LHCN-M2 (cell line): ENCODE data around the gene SLC6A13. TPM values are rescaled to one million over a fixed set of nuclear protein-coding genes. Genes with fewer than 3 reads are reported as not detected.
"Not testable (repeated sequence)": the region's sequence is repeated elsewhere in the genome, so short reads cannot be mapped to it uniquely, and the experiment has no call there.

Experiments used
- DNase-seq: peaks from one replicate; pipeline ENCODE4 v3.0.0-alpha.2; 2012; ENCODE audit warnings: low read depth
- total RNA-seq: library from RNA; depleted of rRNA; stranded (reverse); fragments of >200 nt; gene quantifications from 2 replicates; pipeline ENCODE4 v1.2.3, GENCODE V29; 2014

The SLC6A13 gene
- total RNA-seq, 1 experiment from 2014 or later, result 0.11 TPM

DNA sequence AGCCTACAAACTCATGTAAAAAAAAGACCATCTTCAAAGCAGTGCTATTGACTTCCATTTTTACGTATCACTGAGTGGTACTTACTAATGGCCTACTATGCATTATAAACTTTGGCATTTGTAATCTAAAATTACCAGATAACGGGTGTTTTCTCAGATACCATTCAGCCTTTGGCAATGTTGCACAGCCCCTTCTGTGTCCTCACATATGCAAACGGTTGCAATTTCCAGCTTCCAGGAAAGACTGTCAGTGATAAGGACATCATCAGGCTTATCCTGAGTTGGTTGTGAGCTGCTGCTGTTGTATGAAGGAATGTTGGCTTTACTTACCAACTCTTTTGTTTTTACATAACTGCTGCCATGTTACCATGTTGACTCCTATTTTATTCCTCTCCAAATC lies 1.6 kb upstream of the SLC6A13 start:
- DNase-seq, result no peak

DNA sequence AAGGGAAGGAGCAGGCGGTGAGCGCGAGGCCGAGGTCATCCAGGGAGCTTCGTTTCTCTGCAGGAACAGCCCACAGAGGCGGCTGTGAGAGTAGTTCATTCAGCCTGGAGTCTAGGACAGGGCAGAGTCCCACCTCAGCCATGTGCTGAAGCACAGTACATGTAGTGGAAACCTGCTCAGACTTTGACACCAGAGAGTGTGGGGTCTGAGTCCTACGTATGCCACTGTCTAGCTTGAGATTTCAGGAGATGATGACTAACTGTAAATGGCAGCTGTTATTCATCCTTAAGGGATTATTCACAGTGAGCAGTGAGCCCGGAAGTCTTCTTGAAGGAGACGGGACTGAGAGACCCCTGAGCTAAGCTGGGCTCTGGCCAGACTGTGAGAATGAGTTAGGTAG lies 938 bp upstream of the SLC6A13 start:
- DNase-seq, result peak; percentile 54

DNA sequence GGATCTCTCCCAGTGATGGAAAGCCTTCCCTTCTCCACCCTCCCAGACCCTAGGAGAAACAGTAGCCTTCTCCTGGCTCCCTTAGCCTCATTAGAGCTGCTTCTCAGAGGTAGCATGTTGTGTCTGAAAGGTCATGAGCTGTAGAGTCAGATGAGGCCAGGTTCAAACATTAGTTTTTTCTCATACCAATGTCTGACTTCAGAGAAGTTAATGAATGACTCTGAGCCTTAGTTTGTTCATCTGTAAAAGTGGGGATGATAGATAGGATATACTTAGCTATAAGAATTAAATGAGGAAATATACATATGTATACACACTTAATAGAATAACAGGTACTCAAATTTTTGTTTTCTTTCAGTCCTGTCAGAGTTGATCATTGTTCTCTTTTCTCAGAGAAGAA lies 523 bp downstream of the SLC6A13 start:
- DNase-seq, result no peak

DNA sequence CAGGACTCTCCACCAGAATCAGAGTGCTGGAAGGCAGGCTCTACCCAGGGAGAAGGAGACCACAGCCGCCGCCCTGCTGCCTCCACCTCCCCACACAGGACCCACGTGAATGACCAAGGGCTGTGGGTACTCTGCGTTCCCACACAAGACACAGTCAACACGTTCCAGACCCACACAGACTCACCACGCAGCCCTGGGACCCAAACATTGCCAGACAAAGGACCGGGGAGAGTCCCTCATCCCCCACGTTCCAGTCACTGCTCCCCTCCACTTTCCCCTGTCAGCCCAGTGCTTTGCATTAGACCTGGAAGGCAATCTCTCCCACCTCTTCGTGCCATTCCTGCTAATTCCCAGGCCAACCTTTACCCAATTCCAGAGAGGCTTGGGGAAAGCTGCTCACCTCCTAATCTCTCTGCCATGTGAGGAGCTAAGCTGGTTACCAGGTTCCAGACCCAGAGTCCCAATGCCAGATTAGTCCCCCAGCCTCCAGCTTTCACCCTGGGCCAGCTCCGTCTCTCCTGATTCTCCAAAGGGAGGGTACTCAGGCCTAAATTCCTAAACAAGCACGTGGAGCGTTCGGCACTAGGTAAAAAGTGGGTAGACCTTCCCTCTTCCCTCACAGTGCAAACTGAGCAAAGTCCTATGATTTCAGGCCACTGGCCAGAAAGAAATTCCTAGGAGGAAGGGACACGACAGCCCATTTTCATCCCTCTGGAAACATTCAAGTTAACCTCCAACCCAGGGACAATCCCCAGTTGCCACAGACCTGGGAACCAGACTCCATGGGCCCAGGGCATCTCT lies 4.9 kb downstream of the SLC6A13 start:
- DNase-seq, result no peak

DNA sequence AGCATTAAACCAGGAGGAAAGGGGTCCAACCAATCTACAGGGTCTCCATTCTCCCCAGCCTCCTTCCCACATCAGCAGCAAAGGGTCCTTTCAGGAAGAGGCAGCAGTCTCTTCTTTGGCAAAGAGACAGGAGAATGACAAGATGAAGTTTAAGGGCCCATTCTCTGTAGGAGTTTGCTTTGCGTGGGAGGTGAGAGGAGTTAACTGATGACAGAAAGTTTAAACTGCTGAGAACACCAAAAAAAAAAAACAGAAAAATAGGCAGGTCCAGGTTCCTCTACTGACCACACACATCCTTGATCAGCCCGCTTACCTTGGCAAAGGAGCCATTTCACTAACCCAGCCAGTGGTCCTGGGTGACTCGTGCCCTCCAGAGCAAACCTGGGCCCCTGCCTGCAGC lies 5.7 kb downstream of the SLC6A13 start:
- DNase-seq, result no peak

DNA sequence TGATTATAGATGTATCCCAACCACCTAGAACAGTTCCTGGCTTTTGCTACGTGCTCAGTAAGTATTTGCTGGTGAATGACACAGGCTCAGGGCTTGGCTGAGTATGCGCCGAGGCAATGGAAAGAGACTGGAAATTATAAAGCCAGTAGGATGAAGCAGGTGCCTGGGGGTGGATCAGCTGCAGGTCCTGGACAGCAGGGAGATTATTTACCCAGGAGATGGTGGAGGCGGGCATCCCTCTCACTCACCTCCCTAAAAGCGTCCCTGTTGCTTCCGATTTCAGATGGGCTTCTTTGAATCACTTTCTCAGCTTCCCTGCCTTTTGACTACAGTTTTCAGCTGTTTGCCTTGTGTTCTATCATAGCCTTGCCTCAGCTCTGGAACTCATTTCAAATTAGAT lies 6.4 kb downstream of the SLC6A13 start:
- DNase-seq, result no peak

DNA sequence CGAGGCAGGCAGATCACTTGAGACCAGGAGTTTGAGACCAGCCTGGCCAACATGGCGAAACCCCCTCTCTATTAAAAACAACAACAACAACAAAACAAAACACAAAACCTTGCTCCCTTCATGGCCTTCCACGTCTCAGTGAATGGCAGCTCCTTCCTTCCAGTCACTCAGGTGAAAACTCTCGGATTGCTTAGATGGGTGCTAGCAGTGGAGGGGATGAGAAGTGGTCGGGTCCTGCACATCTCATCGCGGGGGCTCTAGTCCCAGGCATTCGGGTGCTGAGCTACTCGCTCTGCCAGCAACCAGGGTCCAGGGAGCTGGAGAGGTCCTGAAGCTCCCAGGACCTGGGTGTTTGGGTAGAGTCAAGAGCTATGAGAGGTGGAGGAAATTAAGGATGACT lies 7.7 kb downstream of the SLC6A13 start:
- DNase-seq, result no peak

DNA sequence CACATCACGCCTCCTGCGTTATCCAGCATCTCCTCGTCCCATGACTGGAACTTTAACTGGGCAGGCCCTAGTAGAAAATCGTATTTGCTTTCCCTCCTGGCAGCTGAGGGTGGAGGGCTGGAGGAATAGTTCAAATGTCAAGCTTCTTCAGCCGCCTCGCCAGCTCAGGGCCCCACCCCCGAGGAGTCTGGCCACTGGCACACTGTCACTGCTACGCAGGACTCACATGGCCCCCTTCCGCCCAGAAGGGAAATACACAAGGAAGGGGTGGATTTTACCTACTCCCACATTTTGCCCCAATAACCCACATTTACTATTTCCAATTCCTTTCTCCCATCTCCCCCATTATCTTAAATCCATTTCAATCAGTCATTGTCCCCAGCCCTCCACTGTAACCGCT lies 8.6 kb downstream of the SLC6A13 start:
- no peak for DNase-seq

DNA sequence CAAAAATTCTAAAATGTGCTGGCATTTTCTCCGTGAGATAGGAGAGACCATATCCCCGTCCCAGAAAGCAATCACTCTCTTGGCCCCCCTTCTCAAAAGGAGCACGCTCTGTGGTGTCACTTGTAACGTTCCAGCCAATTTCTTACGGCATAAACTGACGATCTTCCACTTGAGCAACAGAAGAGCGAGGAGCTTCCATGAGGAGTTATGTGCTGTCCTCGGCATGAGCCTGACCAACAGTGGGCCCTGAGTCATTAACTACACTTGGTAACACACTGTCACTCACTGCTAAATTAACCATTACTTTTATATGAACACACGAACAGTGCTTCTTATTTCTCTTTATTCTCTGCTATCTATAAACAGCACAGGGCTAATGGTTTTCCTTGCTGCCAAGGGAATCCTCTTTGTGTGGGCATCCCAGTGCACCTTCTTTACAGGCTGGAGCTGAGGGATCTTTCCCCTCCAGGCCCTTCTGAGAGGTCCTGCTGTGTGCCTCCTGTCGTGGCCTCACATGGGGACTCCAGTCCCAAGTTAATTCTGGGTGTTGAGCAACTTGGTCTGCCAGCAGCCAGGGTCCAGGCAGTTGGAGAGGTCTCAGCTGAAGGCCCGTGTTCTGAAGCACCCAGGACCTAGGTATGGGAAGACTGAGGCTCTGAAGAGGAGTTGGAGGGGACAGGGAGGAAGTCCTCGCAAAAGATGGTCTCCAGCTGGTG lies 9.4 kb downstream of the SLC6A13 start:
- no peak for DNase-seq

DNA sequence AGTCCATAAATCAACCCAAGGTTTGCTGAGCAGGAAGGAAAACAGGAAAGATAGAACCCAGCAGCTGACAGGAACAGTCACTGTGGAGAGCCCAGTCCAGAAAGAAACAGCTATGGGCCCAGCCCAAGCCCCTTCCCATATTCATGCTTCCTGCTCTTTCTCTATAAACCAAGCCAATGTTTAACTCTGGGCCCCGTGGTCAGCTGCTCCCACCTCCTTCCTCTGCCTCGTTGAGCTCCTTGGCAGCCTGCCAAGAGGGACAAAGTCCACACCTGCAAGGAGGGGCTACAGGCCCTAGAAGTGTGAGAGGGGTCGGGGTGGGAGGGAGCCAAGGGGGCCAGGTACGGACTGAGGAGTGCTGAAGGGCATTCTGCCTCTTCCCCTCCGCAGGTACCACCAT lies 10.0 kb downstream of the SLC6A13 start:
- no peak for DNase-seq

DNA sequence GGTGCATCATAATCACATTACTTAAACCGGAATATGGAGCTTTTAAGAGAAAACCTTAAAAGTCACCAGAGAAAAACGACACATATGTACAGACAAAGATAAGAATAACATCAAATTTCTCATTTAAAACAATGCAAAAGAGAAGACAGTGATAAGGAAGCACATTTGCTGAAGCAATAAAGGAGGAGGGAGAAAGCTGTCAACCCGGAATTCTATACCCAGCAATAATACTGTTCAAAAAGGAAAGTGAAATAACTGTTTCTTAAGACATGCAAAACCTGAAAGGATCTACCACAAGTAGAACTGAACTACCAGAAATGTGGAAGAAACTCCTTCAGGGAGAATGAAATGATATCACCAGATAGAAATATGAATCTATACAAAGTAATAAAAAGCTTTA lies 15.4 kb downstream of the SLC6A13 start:
- DNase-seq, result no peak

DNA sequence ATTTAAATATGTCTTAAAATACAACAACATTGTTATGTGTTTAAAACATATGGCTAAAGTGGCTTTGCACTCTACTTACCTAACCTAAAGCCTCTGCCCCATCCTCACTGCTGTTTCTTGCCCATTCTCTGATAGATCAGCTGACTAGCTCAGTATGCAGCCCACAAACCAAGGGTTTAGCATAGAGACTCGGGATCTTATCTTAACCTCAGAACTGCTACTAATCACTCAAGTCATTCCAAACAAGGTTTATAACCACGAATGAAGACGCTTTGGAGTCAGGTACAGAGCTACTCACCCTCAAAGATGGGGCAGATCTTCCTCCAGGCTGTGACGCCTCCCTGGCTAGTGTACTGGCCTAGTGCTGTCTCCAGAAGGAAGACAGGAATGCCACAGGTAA lies 19.3 kb downstream of the SLC6A13 start:
- DNase-seq, result no peak

DNA sequence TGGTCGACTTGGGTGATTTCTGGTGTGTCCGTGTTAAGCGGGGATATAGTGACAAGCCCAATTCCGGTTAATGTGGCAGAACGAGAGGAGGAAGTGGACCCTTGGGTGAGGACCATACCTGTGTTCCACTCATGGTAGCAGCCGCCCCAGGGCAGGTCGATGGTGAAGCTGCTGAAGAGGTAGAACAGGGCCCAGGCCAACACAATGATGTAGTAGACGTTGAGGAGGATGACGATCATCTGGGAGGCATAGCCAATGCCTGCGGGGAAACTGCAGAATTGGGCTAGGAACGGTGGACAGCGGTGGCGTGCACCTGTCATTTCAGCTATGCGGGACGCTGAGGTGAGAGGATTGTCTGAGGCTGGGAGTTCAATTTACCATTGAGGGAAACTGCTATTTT lies 20.1 kb downstream of the SLC6A13 start:
- DNase-seq, result no peak

DNA sequence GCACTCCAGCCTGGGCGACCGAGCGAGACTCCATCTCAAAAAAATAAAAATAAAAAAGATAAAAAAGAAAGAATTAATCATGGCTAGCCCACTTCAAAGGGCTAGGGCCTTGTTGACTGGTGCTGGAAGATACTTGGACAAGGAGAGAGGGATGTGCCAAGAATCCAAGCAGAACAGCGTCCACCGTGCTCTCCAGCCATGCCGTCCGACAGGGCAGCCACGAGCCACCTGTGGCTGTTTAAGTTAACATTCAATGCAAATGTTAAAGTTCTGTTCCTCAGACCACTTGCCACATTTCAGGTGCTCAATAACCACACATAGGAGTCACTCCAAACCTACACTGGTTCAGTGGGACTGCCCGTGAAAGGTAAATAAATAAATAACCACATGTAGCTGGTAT lies 21.4 kb downstream of the SLC6A13 start:
- DNase-seq, result no peak

DNA sequence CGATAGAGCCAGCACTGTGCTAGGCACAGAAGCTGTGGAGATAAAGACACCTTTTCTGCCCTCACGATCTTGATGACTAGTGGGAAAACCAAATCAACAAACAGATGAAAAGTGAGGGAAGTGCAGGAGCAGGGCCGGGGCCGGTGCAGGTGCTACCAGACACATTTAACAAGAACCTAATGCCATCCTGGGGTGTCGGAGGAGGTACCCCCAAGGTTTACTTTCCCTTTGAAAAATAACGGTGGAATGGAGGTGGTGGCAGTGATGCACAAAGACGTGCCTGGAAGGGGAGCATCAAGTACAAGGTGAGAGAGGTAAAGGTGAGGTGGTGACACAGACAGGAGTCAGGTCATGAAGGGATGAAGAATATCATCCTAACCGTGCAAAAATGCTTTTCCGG lies 22.1 kb downstream of the SLC6A13 start:
- DNase-seq, result no peak

DNA sequence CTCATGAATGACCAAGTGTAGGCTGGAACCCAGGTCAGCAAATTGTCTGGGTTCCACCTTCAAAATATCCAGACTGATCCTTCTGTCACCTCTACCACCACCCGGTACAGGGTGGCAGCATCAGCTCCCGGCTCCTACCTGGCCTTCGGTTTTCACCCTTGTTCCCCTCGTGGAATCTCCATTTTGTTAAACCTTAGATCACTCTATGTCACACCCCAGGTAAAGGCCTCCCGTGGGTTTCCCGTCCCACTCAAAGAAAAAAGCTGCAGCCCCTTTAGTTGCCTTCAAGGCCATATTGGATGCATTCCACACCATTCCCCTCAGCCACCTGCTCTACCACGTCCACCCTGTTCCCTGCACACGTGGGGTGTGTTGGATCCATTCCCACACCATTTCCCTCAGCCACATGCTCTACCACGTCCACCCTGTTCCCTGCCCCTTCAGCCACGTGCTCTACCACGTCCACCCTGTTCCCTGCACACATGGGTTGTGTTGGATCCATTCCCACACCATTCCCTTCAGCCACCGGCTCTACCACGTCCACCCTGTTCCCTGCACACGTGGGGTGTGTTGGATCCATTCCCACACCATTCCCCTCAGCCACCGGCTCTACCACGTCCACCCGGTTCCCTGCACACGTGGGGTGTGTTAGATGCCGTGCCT lies 23.8 kb downstream of the SLC6A13 start:
- DNase-seq, result no peak

DNA sequence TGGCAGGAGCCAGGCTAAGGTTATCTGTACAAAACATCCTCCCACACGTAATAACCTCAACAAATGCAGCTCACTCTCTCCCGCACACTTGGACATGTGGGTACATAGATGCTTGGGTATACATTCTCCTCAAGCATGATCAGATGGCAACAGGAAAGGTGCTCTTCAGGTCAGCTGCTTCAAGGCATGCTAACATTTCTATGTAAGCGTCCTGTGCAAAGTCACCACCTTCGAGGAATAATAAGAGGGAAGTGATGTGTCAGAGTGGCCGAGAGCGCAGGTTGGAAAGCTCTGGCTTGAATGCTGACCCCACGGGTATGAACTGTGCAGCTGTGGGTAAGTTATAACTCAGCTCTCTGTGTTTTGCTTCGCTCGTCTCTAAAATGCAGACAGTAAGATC lies 24.5 kb downstream of the SLC6A13 start:
- no peak for DNase-seq

DNA sequence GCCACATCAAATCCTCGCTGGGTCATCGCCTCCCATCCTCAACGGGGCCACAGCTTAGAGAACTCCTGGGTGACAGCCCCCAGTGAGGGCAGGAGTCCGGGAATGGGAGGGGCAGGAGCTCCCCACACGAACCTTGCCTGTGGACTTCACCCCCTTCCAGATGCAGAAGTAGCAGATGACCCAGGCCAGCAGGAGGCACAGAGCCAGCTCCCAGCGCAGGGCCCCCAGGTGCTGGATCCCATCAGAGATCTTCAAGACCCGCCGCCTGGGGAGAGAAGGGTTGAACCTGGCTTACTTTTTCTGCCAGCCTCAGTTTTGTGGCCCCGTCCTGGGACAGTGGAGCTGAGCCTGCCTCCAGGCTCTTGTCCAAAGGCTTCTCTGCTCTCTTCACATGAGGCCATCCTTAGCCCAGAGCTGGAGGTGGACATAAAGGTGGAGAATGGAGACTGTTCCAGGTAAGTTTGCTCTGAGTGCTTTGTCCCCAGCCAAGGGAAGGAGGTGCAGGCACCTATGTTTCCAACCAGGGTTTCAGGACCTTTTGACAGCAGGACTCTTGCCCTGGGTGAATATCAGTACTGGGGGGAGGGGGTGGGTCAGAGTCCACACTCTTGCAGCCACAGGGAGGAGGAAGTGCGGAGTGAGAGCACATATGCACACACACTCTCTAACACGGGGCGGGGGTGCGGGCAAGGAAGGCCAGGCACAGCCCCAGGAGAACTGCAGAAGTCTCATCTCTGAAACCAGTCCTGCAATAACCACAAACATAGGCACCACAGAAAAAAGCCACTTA lies 25.4 kb downstream of the SLC6A13 start:
- no peak for DNase-seq

DNA sequence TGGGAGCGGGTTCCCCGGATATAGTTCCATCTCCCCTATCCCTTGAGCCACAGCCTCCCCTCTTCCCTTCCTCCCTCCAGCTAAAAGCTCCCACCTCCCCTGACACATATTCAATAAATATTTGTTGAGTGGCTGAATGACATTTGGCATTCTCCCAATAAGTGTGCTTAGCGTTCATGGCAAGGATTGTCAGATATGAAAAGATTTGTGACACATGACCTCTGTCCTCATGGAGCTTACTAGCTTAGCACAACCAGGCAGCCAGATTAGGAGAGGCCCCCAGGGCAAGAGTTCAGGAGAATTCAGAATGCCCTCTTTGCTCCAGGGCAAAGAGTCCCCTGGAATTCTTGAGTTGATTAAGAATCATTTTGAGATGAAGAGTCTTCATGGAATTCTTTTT lies 26.2 kb downstream of the SLC6A13 start:
- DNase-seq, result no peak

DNA sequence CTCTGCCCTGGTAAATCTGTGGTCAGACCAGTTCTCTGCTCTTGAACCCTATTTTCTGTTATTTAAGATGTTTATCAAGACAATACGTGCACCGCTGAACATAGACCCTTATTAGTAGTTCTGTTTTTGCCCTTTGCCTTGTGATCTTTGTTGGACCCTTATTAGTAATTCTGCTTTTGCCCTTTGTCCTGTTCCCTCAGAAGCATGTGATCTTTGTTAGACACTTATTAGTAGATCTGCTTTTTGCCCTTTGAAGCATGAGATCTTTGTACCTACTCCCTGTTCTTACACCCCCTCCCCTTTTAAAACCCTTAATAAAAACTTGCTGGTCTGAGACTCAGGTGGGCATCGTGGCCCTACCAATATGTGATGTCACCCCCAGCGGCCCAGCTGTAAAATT lies 26.7 kb downstream of the SLC6A13 start:
- not testable (repeated sequence) for DNase-seq

DNA sequence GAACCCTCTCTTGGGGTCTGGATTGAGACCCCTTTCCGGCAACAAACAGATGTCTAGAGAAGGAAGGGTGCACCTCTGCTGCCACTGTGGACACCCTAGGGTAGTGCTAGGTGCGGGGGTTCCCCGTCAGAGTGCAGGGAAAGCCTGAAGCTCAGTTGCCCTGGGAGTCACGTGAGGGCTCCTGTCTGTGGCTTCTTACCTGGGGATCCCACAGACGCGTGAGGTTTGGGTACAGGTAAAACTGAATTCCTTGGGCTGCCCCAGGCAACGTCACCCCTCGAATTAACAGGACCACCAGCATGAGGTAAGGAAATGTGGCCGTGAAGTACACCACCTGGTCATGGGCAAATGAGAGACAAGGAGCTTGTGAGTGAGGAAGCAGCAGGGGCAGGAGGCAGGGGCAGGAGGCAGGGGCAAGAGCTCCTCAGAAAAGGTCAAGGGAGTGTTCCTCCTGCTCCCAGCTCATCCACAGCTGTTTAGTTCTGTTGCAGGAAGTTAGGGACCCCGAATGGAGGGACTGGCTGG lies 27.7 kb downstream of the SLC6A13 start:
- no peak for DNase-seq

DNA sequence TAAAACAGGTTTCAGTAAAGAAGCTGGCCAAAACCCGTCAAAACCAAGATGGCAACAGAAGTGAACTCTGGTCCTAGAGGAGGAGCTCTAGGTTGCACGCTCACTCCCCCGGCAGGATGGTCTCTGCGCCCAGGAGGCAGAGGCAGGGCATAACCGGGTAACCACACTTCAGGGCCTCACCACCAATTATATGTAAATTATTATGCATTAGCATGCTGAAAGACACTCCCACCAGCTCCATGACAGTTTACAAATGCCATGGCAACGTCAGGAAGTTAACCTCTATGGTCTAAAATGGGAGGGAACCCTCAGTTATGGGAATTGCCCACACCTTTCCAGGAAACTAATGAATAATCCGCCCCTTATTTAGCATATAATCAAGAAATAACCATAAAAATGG lies 28.6 kb downstream of the SLC6A13 start:
- no peak for DNase-seq
